ENCODE results near the gene CNIH2.

The CNIH2 gene

DNA sequence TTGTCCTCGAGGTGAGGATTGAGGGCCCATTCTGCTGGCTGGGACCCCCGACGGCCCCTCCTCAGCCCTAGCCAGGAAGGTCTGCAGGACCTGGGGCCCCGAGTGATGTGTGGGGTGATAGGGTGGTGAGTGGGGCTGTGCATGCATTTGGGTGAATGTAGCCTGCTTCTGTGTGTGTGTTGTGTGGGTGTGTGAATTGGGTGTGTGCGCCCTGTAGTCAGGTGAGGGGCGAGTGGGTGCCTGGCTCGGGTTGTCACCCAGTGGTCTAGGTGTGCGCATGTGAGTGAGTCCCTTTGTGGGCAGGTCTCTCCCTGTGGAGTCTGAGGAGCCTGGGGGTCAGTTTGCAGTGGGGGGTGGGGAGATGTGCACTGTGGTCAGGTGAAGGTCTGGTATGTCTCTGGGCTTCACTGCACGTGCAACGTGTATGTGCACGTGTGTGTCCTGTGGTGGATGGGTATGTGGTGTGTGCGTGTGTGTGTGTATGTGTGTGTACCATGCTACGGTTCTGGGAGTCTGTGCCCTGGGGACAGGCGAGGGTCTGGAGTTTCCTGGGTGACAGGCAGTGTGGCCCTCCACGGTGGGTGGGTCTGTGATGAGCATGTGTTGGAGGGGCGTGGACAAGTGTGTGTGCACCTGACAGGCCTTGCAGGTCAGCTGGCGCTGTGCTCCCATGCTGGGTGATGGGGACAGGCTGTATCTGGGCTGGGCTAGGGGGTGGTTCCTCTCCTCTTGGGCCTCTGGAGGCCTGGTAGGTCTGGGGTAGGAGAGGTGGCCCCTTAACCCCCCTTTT, 14.8 kb downstream of the CNIH2 start (continued):
- peak; percentile 36; the same call in 1 of the 2 replicates for TF ChIP-seq GLIS2 (tag by site-specific recombination; IDR thresholded peaks at IDR 0.05)
- no peak for TF ChIP-seq ZNF610 (tag by site-specific recombination; IDR thresholded peaks at IDR 0.05; ENCODE audit: borderline replicate concordance)
- peak; percentile 88 for TF ChIP-seq ZFHX2 (tag by site-specific recombination; conservative IDR thresholded peaks at IDR 0.05)
- TF ChIP-seq, protein P1, sequence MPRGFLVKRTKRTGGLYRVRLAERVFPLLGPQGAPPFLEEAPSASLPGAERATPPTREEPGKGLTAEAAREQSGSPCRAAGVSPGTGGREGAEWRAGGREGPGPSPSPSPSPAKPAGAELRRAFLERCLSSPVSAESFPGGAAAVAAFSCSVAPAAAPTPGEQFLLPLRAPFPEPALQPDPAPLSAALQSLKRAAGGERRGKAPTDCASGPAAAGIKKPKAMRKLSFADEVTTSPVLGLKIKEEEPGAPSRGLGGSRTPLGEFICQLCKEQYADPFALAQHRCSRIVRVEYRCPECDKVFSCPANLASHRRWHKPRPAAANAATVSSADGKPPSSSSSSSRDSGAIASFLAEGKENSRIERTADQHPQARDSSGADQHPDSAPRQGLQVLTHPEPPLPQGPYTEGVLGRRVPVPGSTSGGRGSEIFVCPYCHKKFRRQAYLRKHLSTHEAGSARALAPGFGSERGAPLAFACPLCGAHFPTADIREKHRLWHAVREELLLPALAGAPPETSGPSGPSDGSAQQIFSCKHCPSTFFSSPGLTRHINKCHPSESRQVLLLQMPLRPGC (tag by site-specific recombination; IDR thresholded peaks at IDR 0.05) = no peak
- no peak for TF ChIP-seq ZNF792 (tag by site-specific recombination; IDR thresholded peaks at IDR 0.05)
- TF ChIP-seq KLF9 (tag by site-specific recombination; IDR thresholded peaks at IDR 0.05; ENCODE audit: low read depth) = peak; percentile 31; the same call in 1 of the 2 replicates
- TF ChIP-seq ZNF221 (tag by site-specific recombination; IDR thresholded peaks at IDR 0.05; ENCODE audit: borderline replicate concordance) = no peak
- TF ChIP-seq ZNF214 (tag by site-specific recombination; IDR thresholded peaks at IDR 0.05; ENCODE audit: borderline replicate concordance) = no peak
- TF ChIP-seq OSR2 (tag by site-specific recombination; IDR thresholded peaks at IDR 0.05) = no peak
- 0 out of 2 replicates have a peak, but pooled peaks have one; percentile 28 for TF ChIP-seq ZNF600 (tag by site-specific recombination; IDR thresholded peaks at IDR 0.05)
- TF ChIP-seq FEZF1 (tag by site-specific recombination; IDR thresholded peaks at IDR 0.05) = no peak
- TF ChIP-seq, protein P2, sequence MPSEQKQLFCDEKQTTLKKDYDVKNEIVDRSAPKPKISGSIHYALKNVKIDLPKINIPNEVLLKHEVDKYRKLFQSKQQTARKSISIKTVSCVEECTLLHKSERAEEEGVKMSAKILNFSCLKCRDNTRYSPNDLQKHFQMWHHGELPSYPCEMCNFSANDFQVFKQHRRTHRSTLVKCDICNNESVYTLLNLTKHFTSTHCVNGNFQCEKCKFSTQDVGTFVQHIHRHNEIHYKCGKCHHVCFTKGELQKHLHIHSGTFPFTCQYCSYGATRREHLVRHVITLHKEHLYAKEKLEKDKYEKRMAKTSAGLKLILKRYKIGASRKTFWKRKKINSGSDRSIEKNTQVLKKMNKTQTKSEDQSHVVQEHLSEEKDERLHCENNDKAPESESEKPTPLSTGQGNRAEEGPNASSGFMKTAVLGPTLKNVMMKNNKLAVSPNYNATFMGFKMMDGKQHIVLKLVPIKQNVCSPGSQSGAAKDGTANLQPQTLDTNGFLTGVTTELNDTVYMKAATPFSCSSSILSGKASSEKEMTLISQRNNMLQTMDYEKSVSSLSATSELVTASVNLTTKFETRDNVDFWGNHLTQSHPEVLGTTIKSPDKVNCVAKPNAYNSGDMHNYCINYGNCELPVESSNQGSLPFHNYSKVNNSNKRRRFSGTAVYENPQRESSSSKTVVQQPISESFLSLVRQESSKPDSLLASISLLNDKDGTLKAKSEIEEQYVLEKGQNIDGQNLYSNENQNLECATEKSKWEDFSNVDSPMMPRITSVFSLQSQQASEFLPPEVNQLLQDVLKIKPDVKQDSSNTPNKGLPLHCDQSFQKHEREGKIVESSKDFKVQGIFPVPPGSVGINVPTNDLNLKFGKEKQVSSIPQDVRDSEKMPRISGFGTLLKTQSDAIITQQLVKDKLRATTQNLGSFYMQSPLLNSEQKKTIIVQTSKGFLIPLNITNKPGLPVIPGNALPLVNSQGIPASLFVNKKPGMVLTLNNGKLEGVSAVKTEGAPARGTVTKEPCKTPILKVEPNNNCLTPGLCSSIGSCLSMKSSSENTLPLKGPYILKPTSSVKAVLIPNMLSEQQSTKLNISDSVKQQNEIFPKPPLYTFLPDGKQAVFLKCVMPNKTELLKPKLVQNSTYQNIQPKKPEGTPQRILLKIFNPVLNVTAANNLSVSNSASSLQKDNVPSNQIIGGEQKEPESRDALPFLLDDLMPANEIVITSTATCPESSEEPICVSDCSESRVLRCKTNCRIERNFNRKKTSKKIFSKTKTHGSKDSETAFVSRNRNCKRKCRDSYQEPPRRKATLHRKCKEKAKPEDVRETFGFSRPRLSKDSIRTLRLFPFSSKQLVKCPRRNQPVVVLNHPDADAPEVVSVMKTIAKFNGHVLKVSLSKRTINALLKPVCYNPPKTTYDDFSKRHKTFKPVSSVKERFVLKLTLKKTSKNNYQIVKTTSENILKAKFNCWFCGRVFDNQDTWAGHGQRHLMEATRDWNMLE (tag by site-specific recombination; conservative IDR thresholded peaks at IDR 0.05; ENCODE audit: low read depth) = no peak
- no peak for TF ChIP-seq MZF1 (tag by site-specific recombination; IDR thresholded peaks at IDR 0.05; ENCODE audit: borderline replicate concordance)
- TF ChIP-seq ZNF211 (tag by site-specific recombination; IDR thresholded peaks at IDR 0.05; ENCODE audit: low read depth) = no peak
- no peak for TF ChIP-seq ZNF37A (tag by site-specific recombination; IDR thresholded peaks at IDR 0.05)
- no peak for TF ChIP-seq ZNF16 (tag by site-specific recombination; IDR thresholded peaks at IDR 0.05; ENCODE audit: low read depth)
- TF ChIP-seq KLF16 (tag by site-specific recombination; IDR thresholded peaks at IDR 0.05) = no peak
- no peak for TF ChIP-seq ZNF266 (tag by site-specific recombination; IDR thresholded peaks at IDR 0.05; ENCODE audit: low read depth)
- no peak for TF ChIP-seq ZNF354C (tag by site-specific recombination; IDR thresholded peaks at IDR 0.05; ENCODE audit: borderline replicate concordance, low read depth)
- TF ChIP-seq, protein P3, sequence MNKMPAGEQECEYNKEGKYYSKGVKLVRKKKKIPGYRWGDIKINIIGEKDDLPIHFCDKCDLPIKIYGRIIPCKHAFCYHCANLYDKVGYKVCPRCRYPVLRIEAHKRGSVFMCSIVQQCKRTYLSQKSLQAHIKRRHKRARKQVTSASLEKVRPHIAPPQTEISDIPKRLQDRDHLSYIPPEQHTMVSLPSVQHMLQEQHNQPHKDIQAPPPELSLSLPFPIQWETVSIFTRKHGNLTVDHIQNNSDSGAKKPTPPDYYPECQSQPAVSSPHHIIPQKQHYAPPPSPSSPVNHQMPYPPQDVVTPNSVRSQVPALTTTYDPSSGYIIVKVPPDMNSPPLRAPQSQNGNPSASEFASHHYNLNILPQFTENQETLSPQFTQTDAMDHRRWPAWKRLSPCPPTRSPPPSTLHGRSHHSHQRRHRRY (tag by site-specific recombination; IDR thresholded peaks at IDR 0.05) = no peak
- no peak for TF ChIP-seq ZNF571 (tag by site-specific recombination; IDR thresholded peaks at IDR 0.05)
- TF ChIP-seq ZNF140 (tag by site-specific recombination; IDR thresholded peaks at IDR 0.05) = no peak
- TF ChIP-seq, protein P4, sequence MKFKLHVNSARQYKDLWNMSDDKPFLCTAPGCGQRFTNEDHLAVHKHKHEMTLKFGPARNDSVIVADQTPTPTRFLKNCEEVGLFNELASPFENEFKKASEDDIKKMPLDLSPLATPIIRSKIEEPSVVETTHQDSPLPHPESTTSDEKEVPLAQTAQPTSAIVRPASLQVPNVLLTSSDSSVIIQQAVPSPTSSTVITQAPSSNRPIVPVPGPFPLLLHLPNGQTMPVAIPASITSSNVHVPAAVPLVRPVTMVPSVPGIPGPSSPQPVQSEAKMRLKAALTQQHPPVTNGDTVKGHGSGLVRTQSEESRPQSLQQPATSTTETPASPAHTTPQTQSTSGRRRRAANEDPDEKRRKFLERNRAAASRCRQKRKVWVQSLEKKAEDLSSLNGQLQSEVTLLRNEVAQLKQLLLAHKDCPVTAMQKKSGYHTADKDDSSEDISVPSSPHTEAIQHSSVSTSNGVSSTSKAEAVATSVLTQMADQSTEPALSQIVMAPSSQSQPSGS (tag by site-specific recombination; IDR thresholded peaks at IDR 0.05; ENCODE audit: low read depth) = no peak
- no peak for TF ChIP-seq ZNF701 (tag by site-specific recombination; IDR thresholded peaks at IDR 0.05)
- TF ChIP-seq, protein P5, sequence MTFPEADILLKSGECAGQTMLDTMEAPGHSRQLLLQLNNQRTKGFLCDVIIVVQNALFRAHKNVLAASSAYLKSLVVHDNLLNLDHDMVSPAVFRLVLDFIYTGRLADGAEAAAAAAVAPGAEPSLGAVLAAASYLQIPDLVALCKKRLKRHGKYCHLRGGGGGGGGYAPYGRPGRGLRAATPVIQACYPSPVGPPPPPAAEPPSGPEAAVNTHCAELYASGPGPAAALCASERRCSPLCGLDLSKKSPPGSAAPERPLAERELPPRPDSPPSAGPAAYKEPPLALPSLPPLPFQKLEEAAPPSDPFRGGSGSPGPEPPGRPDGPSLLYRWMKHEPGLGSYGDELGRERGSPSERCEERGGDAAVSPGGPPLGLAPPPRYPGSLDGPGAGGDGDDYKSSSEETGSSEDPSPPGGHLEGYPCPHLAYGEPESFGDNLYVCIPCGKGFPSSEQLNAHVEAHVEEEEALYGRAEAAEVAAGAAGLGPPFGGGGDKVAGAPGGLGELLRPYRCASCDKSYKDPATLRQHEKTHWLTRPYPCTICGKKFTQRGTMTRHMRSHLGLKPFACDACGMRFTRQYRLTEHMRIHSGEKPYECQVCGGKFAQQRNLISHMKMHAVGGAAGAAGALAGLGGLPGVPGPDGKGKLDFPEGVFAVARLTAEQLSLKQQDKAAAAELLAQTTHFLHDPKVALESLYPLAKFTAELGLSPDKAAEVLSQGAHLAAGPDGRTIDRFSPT (tag by site-specific recombination; IDR thresholded peaks at IDR 0.05) = 0 out of 2 replicates have a peak, but pooled peaks have one; percentile 9
- TF ChIP-seq ZEB2 (tag by site-specific recombination; IDR thresholded peaks at IDR 0.05) = no peak
- TF ChIP-seq ZNF404 (tag by site-specific recombination; IDR thresholded peaks at IDR 0.05) = no peak
